ENCODE data around the gene TBC1D14. TPM values are rescaled to one million over a fixed set of nuclear protein-coding genes. Genes with fewer than 3 reads are reported as not detected.

TBC1D14 gene
- total RNA-seq, 1 experiment from 2014 or later = 50.2 TPM

- Histone ChIP-seq H3K4me2 (ENCODE audit: insufficient read depth, insufficient read length, low read length) (no peak overlapping the region), H2BK15ac (ENCODE audit: low read depth, low read length) (no peak overlapping the region), H3K23ac (ENCODE audit: insufficient read length, low read depth, low read length) (no peak overlapping the region), H3K27ac (ENCODE audit: insufficient read length, low read depth, low read length) (no peak overlapping the region), H3K79me1 (ENCODE audit: insufficient read depth, low read depth, low read length, poor library complexity, severe bottlenecking) (peaks cover 4% of the 10 kb centered on the region), H3T11ph (ENCODE audit: low read length) (no peak overlapping the region), H4K91ac (ENCODE audit: insufficient read length, low read depth, low read length) (no peak overlapping the region), H4K20me1 (ENCODE audit: control insufficient read depth, insufficient read depth, insufficient read length) (no peaks in the 10 kb centered on the region), H4K5ac (ENCODE audit: insufficient read length, low read depth, low read length) (no peak overlapping the region), H3K18ac (ENCODE audit: insufficient read length, low read depth, low read length) (no peak overlapping the region), H2AK5ac (ENCODE audit: insufficient read length, low read length) (no peak overlapping the region), H2AFZ (ENCODE audit: low read length) (no peak overlapping the region), H2BK120ac (ENCODE audit: low read depth, low read length, poor library complexity, severe bottlenecking) (no peak overlapping the region), H2BK20ac (ENCODE audit: low read depth, low read length, poor library complexity, severe bottlenecking) (no peak overlapping the region), H3K4ac (ENCODE audit: low read depth, low read length) (no peak overlapping the region), H4K8ac (replicated peaks; ENCODE audit: insufficient read length, low read depth, low read length) (no peak overlapping the region), H3K23me2 (ENCODE audit: insufficient read length, low read depth, low read length, poor library complexity, severe bottlenecking) (peaks cover under 1% of the 10 kb centered on the region), H3K9me3 (ENCODE audit: control insufficient read depth, low read depth, low read length) (no peaks in the 10 kb centered on the region), H3K14ac (ENCODE audit: insufficient read depth, low read length) (no peak overlapping the region), H3K27me3 (ENCODE audit: insufficient read depth, low read length) (no peaks in the 10 kb centered on the region), H3K79me2 (ENCODE audit: insufficient read depth, low read length) (peaks cover 10% of the 10 kb centered on the region), H3K4me1 (ENCODE audit: insufficient read depth, low read length) (peaks cover 3% of the 10 kb centered on the region; the same call in 1 of the 2 replicates), H3K9ac (ENCODE audit: extremely low read depth, insufficient read length, low read length) (no peak overlapping the region), H2BK12ac (ENCODE audit: insufficient read length, low read depth, low read length) (no peak overlapping the region), H3K56ac (ENCODE audit: insufficient read length, low read depth, low read length) (no peak overlapping the region), H2BK5ac (ENCODE audit: insufficient read length, low read length) (no peak overlapping the region)
- peak overlapping the region in 1 of 3 experiments; percentile 53; a peak in 2 of 7 replicates for H3K27ac Mint-ChIP-seq
- H3K27me3 Mint-ChIP-seq (ENCODE audit: low read depth) = peaks cover 5% of the 10 kb centered on the region
- no peaks in the 10 kb centered on the region for H3K9me3 Mint-ChIP-seq
- no peak for TF ChIP-seq CTCF (conservative IDR thresholded peaks at IDR 0.05)
- WGBS (ENCODE audit: extremely low coverage, insufficient read length, low lambda C conversion rate) = no CpG with 5 or more reads among the region's 4 CpGs
- peaks cover 21 to 29% of the 10 kb centered on the region in 2 experiments for H3K4me1 Mint-ChIP-seq
- no peak overlapping the region for H3K4me3 Mint-ChIP-seq
- peaks cover 1 to 4% (median 4%) of the 10 kb centered on the region in 3 experiments; a peak in 6 of 7 replicates for H3K36me3 Mint-ChIP-seq (ENCODE audit: insufficient read depth in 1 of 3, low read depth in 3 of 3)
- DNase-seq = no peak
Measured at GRCh38 chr4:7049295-7049694, 139.7 kb downstream of the TBC1D14 start.
